IMR-90 (cell line): ENCODE measurements around the gene DSC3.

Experiments used
- CTCF ChIP-seq: conservative IDR thresholded peaks from 2 replicates; pipeline ENCODE4 v1.5.1; 2012; ENCODE audit warnings: mild to moderate bottlenecking, low read depth, low read length, improper control_type of control experiment
- FOS ChIP-seq: fragments of 150-350 bp; IDR thresholded peaks from 2 replicates; pipeline ENCODE4 v1.6.1; 2016; ENCODE audit warnings: low read depth, low read length
- MAFK ChIP-seq: IDR thresholded peaks from 2 replicates; pipeline ENCODE4 v1.6.1; 2012; ENCODE audit warnings: low read depth, low read length, improper control_type of control experiment
- MXI1 ChIP-seq: IDR thresholded peaks from 2 replicates; pipeline ENCODE4 v1.6.1; 2012; ENCODE audit warnings: low read depth, mild to moderate bottlenecking, low read length, moderate library complexity, borderline replicate concordance
- POLR2A ChIP-seq: IDR thresholded peaks from 2 replicates; pipeline ENCODE4 v1.6.1; 2012; ENCODE audit warnings: mild to moderate bottlenecking, low read depth, low read length
- RAD21 ChIP-seq: IDR thresholded peaks from 2 replicates; pipeline ENCODE4 v1.6.1; 2012; ENCODE audit warnings: low read length, improper control_type of control experiment
- RFX5 ChIP-seq: IDR thresholded peaks from 2 replicates; pipeline ENCODE4 v1.8.0; 2012; ENCODE audit warnings: low read depth, mild to moderate bottlenecking, low read length, moderate library complexity
- SMC3 ChIP-seq: fragments of 150-350 bp; IDR thresholded peaks from 2 replicates; pipeline ENCODE4 v1.6.1; 2016; ENCODE audit warnings: low read depth, mild to moderate bottlenecking, antibody characterized with exemption, low read length, moderate library complexity

- no peak for TF ChIP-seq MXI1
- TF ChIP-seq SMC3: no peak
- TF ChIP-seq CTCF: peak; percentile 16; the same call in 1 of the 2 replicates
- TF ChIP-seq RAD21: no peak
- no peak for TF ChIP-seq MAFK
- no peak for TF ChIP-seq POLR2A
- no peak for TF ChIP-seq FOS
- TF ChIP-seq RFX5: no peak
Measured at GRCh38 chr18:30999186-30999585, 43.4 kb downstream of the DSC3 start.
